NCI-H1694 (cell line): ENCODE results near the gene RNF224.

Source experiments
- DNase-seq: peaks from one replicate; lab custom pipeline; 2025; lab: John Stamatoyannopoulos, UW

Gene RNF224

GRCh38 chr9:137192448-137192780, 34.9 kb upstream of the RNF224 start:
- no peak for DNase-seq

- DNase-seq = no peak
Observed at GRCh38 chr9:137192859-137193258, 34.4 kb upstream of the RNF224 start.

DNA sequence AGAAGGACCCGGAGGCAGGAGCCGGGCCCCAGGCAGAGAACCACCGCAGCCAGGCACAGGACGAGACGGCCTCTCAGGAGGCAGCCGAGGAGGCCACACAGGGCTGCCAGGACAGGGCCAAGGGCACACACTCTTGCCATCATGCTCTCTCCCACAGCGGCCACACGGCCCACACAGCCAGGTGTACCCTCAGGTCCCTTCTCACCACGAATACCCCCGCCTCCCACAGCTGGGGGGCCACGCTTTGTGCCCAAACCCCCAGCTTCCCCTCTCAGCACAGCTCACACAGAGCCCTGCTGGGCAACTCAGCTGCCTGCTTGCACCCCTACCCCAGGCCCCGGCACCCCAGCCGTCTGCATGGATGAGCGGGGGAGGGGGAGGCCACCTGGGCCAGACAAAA, 33.5 kb upstream of the RNF224 start:
- no peak for DNase-seq

GRCh38 chr9:137194388-137194787, 32.9 kb upstream of the RNF224 start:
- no peak for DNase-seq

DNA sequence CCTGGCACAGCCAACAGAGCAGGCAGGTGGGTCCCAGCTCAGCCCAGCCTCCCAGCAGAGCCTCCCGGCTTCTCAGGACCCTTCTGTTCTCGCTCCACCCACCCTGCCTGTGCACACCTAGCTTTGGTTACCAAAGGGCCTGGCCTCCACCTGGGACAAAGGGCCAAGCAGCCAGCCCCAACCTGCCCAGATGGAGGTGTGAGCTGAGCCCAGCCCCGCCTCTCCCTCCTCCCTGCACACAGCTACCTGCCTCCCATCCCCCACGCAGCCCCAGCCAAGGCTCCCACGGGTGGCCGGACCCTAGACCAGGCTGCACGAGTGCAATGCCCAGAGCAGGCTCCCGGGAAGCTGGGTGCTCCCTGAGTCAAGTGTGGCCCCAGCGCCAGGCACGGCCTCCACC, 32.4 kb upstream of the RNF224 start:
- DNase-seq = no peak

GRCh38 chr9:137195525-137196220, 31.6 kb upstream of the RNF224 start:
- no peak for DNase-seq

DNA sequence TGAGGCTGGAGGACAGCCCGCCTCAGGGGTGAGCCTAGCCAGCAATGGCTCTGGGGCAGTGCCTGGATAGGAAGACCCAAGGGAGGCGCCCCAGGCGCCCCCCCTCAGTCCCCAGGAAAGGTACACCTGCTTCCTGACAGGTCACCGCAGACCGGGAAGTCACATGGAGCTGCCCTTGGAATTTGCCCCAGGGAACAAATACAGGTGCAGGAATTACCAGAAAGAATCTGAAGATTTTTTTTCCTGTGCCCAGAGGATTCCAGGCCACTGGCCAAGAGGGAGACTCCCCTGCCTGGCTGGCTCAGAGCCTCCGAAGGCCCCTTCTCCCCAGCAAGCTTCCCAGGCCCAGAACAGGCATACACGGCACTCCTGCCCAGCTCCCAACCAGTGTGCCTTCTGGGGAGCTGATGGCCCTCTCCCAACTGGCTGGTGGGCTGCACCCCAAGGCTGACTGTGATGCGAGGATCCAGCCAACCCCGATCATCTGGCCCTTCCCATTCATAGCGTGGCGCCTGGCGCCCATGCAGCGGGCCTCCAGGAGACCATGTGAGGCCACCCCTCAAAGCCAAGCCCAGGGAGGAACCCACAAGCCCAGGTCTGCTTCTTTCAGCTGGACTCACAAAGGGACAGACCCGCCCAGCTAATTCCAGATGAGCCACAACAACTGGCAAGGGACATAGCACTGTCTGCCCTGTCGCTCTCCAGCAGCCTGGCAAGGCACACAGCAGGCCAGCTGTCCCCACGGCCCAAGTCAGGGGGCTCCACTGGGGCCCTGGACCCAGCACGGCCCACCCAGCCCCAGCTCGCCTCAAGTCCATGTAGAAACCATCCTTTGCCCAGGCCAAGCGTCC, 29.0 kb upstream of the RNF224 start:
- no peak for DNase-seq

DNA sequence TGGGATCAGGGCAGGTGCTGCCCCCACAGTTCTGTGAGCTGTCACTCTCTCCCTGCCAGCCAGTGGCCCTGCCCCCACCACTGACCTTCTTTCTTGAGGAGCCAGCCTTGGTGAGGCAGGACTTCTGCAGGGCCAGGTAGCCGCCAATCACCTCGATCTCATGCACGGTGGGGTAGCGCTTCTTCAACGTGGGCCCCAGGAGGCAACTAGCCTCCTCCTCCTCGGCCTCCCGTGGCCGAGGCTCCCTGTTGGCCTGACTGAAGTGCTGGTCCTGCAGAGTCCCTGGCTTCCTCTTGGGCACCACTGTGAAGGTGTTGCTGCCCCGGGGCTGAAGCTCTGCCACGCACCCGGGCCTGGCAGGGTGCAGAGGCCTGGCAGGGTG, 28.4 kb upstream of the RNF224 start:
- no peak for DNase-seq

- DNase-seq = no peak
Observed at GRCh38 chr9:137199411-137200121, 27.7 kb upstream of the RNF224 start.

DNA sequence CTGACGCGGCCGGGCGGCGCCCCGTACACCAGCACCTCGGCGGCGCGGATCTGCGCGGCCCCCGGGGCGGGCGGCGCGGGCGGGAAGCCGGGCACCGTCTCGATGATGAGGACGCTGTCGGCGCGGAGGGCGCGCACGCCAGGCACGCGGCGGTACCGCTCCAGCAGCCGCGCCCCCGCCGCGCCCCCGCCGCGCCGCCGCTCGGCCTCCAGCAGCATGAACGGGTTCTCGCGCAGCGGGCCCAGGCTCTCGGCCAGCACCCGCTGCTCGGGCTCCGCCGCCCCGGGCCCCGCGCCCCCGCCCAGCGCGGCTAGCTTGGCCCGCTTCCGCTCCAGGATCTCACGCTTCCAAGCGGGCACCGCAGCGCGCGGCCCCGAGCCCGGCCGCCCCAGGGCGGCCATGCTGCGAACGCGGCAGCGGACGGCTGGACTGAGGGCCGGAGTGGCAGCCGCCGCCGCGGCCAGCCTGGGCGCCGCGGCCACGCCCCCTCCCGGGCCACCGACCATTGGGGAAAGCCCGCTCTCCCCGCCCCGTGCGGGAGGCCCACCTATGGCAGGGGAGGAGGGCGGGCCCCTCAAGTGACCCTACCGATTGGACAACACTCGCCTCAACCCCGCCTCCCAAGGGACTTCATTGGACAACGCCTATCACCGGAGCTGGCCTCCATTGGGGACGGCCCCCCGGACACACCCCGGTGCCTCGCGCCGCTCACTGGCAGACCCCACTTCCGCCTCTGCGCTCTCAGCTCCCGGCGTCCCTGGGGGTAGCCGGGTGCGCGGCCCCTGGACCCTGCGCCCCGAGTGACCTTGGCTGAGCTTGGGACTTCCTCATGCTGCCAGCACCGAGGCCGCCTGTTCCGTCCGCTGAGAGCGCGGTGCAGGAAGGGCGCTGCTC, 26.7 kb upstream of the RNF224 start, which contains the start of gene TPRN:
TPRN (minus strand) TSS at position 431 of the 894 bp plus-strand sequence; CDS start at position 401, 30 bp downstream.
- DNase-seq = peak; percentile 97

DNA sequence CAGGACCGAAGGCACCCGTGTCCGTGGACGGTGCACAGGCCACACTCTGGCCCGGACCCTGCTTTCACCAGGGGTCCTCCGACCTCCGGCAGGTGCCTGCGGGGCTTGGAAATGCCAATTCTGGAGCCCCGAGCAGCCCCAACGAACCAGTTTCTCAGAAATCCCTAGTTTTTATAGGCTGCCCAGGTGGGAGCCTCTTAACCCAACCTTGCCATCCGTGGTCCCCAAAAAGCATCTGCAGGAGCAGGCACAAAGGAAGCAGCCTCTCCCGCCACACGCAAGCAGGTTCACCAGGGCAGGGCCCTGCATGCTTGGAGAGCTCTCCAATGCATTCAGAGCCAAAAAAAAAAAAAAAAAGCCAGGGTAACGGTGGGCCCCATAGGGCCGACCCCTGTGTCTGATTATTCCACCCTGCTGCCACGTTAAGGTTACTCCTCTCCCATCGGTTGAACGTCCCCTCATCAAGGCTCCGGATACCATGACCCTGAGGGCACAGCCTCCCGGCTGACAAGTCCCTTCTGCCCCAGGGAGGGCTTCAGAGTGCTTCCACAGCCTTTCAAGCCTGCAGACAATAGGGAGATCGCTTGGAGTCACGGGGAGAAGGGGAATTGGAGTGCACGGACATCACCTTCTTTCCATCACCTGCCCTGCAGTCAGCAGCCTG, 26.0 kb upstream of the RNF224 start:
- DNase-seq = no peak

- DNase-seq = no peak
Observed at GRCh38 chr9:137202966-137203365, 24.3 kb upstream of the RNF224 start.

- no peak for DNase-seq
Observed at GRCh38 chr9:137204731-137205125, 22.6 kb upstream of the RNF224 start.

- peak; percentile 51 for DNase-seq
Observed at GRCh38 chr9:137205126-137206069, 21.9 kb upstream of the RNF224 start, which contains the start of the genes NDOR1 and TMEM203. Gene NDOR1 (plus strand): TSS chr9:137205700. CDS start chr9:137205778, 78 bp downstream. Gene TMEM203 (minus strand): TSS chr9:137205648. CDS start chr9:137205414, 234 bp downstream.

GRCh38 chr9:137206602-137207001, 20.7 kb upstream of the RNF224 start:
- DNase-seq = no peak

DNA sequence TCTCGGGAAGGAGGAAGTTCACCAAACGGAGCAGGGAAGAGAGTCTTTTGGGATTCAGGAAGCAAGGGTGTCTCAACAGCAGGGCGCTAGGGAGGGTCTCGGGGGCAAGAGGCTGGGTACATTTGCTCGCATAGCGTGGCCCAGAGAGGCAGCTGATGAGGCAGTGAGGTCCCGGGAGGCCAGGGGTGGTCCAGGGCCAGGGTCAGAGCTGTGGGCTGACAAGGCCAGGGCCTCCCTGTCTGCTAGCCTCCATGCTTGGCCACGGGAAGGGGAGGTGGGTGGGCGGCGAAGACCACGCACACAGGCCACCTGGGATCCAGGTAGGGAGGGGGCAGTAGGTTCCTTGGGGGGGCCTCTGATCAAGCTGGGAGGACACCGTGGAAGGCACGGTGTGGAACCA, 15.8 kb upstream of the RNF224 start:
- no peak for DNase-seq

GRCh38 chr9:137212520-137212919, 14.8 kb upstream of the RNF224 start:
- no peak for DNase-seq

- DNase-seq = no peak
Observed at GRCh38 chr9:137213160-137214060, 13.9 kb upstream of the RNF224 start.

DNA sequence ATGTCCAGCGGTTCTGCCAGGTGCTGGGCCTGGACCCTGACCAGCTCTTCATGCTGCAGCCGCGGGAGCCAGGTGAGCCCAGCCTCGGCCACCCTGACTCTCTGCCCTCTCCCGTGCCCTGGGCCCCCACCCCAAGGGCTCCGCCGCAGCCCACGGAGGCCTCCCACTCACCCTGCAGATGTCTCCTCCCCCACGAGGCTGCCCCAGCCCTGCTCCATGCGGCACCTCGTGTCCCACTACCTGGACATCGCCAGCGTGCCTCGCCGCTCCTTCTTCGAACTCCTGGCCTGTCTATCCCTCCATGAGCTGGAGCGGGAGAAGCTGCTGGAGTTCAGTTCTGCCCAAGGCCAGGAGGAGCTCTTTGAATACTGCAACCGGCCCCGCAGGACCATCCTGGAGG, 12.7 kb upstream of the RNF224 start:
- DNase-seq = no peak
